DOHH2 (cell line): ENCODE measurements around the gene DACT2.

ENCODE experiments used
- H3F3A ChIP-seq: fragments of 200-600 bp; sonication (generic), shearing (Covaris generic); 2 replicates; pipeline ENCODE4 v1.6.0; 2016; ENCODE audit warnings: antibody characterized with exemption, mild to moderate bottlenecking; ENCODE audit not compliant: control insufficient read depth, insufficient read depth
- H3K27ac ChIP-seq: fragments of 200-600 bp; sonication (generic); 2 replicates; pipeline ENCODE4 v1.5.1; 2014; ENCODE audit warnings: low read depth, mild to moderate bottlenecking, low read length, moderate library complexity
- H3K27me3 ChIP-seq: fragments of 200-600 bp; sonication (generic); 2 replicates; pipeline ENCODE4 v1.6.1; 2014; ENCODE audit warnings: mild to moderate bottlenecking, low read length, mixed read lengths; ENCODE audit not compliant: control insufficient read depth
- H3K36me3 ChIP-seq: fragments of 200-600 bp; sonication (generic); 2 replicates; pipeline ENCODE4 v1.6.1; 2014; ENCODE audit warnings: mild to moderate bottlenecking, low read length, moderate library complexity, mixed read lengths; ENCODE audit not compliant: control insufficient read depth
- H3K4me1 ChIP-seq: fragments of 200-600 bp; sonication (generic); 2 replicates; pipeline ENCODE4 v1.6.1; 2014; ENCODE audit warnings: mild to moderate bottlenecking, low read length, mixed read lengths; ENCODE audit not compliant: control insufficient read depth
- H3K4me2 ChIP-seq: fragments of 200-600 bp; sonication (generic); 2 replicates; pipeline ENCODE4 v1.6.0; 2014; ENCODE audit warnings: mild to moderate bottlenecking, low read length, moderate library complexity
- H3K4me3 ChIP-seq: fragments of 200-600 bp; sonication (generic); 2 replicates; pipeline ENCODE4 v1.5.1; 2014; ENCODE audit warnings: mild to moderate bottlenecking, low read length, mixed read lengths
- H3K79me2 ChIP-seq: fragments of 200-600 bp; sonication (generic); 2 replicates; pipeline ENCODE4 v1.6.1; 2014; ENCODE audit warnings: mild to moderate bottlenecking, low read length, mixed read lengths; ENCODE audit not compliant: control insufficient read depth
- H3K9me2 ChIP-seq: fragments of 200-600 bp; sonication (generic); replicated peaks from 2 replicates; pipeline ENCODE4 v1.6.1; 2014; ENCODE audit warnings: mild to moderate bottlenecking, low read length, mixed read lengths; ENCODE audit not compliant: control insufficient read depth
- H3K9me3 ChIP-seq: fragments of 200-600 bp; sonication (generic); 2 replicates; pipeline ENCODE4 v1.6.1; 2014; ENCODE audit warnings: antibody characterized with exemption, low read length, mixed read lengths; ENCODE audit not compliant: control insufficient read depth, insufficient read depth
- H4K20me1 ChIP-seq: fragments of 200-600 bp; sonication (generic); 2 replicates; pipeline ENCODE4 v1.6.0; 2014; ENCODE audit warnings: low read depth, mild to moderate bottlenecking, antibody characterized with exemption, low read length, moderate library complexity; ENCODE audit not compliant: control insufficient read depth, insufficient read depth
- CTCF ChIP-seq: fragments of 200-600 bp; sonication (generic); IDR thresholded peaks from one replicate; pipeline ENCODE4 v1.5.1; 2014; ENCODE audit warnings: antibody characterized with exemption, mild to moderate bottlenecking, low read depth, low read length; ENCODE audit not compliant: poor library complexity, severe bottlenecking
- EZH2phosphoT487 ChIP-seq: fragments of 200-600 bp; sonication (generic); IDR thresholded peaks from 2 replicates; pipeline ENCODE4 v1.6.1; 2017; ENCODE audit warnings: borderline replicate concordance, mild to moderate bottlenecking, antibody characterized with exemption, low read length, moderate library complexity, mixed read lengths

DACT2 gene

GRCh38 chr6:168272415-168273325, 46.9 kb downstream of the DACT2 start:
- no peak overlapping the region for H3K4me2 ChIP-seq
- H4K20me1 ChIP-seq = no peaks in the 10 kb centered on the region
- H3F3A ChIP-seq = no peaks in the 10 kb centered on the region
- H3K4me1 ChIP-seq = no peaks in the 10 kb centered on the region
- no peaks in the 10 kb centered on the region for H3K79me2 ChIP-seq
- H3K9me3 ChIP-seq = no peaks in the 10 kb centered on the region; the same call in 1 of the 2 replicates
- H3K36me3 ChIP-seq = no peaks in the 10 kb centered on the region
- H3K9me2 ChIP-seq = no peaks in the 10 kb centered on the region
- no peaks in the 10 kb centered on the region for H3K27me3 ChIP-seq
- H3K27ac ChIP-seq = no peak overlapping the region
- H3K4me3 ChIP-seq = no peak overlapping the region
- TF ChIP-seq EZH2phosphoT487 (no peak), CTCF (no peak)

- no peak overlapping the region for H3K4me2 ChIP-seq
- TF ChIP-seq EZH2phosphoT487 (no peak), CTCF (no peak)
- no peaks in the 10 kb centered on the region for H3K9me3 ChIP-seq
- H3F3A ChIP-seq = no peaks in the 10 kb centered on the region
- no peak overlapping the region for H3K27ac ChIP-seq
- H3K9me2 ChIP-seq = no peaks in the 10 kb centered on the region
- no peaks in the 10 kb centered on the region for H4K20me1 ChIP-seq
- H3K36me3 ChIP-seq = no peaks in the 10 kb centered on the region
- no peak overlapping the region for H3K4me3 ChIP-seq
- no peaks in the 10 kb centered on the region for H3K27me3 ChIP-seq
- H3K4me1 ChIP-seq = no peaks in the 10 kb centered on the region
- no peaks in the 10 kb centered on the region for H3K79me2 ChIP-seq
Measured at GRCh38 chr6:168270274-168271172, 49.1 kb downstream of the DACT2 start.

GRCh38 chr6:168269455-168270243, 49.9 kb downstream of the DACT2 start:
- TF ChIP-seq EZH2phosphoT487 (no peak), CTCF (no peak)
- Histone ChIP-seq H3K36me3 (no peaks in the 10 kb centered on the region), H3K27ac (no peak overlapping the region), H3K79me2 (no peaks in the 10 kb centered on the region), H3K4me3 (no peak overlapping the region), H4K20me1 (no peaks in the 10 kb centered on the region), H3K9me2 (no peaks in the 10 kb centered on the region), H3F3A (no peaks in the 10 kb centered on the region), H3K4me1 (no peaks in the 10 kb centered on the region), H3K27me3 (no peaks in the 10 kb centered on the region), H3K9me3 (no peaks in the 10 kb centered on the region), H3K4me2 (no peak overlapping the region)
